SK-N-MC (cell line): ENCODE results near the gene RBM23.

ENCODE experiments used
- EZH2 ChIP-seq: fragments of 200-600 bp; sonication (generic); IDR thresholded peaks from one replicate; pipeline ENCODE4 v1.6.1; 2017; ENCODE audit warnings: antibody characterized with exemption
- POLR2AphosphoS5 ChIP-seq: IDR thresholded peaks from 2 replicates; pipeline ENCODE4 v1.6.1; 2012; ENCODE audit warnings: mild to moderate bottlenecking, low read depth, low read length, borderline replicate concordance

DNA sequence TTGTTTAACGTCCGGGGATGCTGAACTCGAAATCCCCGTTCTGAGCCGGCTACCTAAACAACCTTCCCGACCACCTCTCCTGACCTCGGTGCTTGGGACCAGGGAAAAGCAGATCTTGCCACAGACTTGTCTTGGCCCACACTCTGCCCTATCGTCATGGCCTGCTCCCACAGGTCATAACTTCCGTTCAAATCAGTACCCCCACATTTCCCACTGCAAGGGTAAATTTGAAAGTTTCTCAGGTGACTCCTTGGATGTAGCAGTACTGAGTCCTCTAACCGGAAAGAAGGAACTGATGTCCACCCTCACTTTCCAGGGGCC is 612 bp upstream of the RBM23 start:
- TF ChIP-seq POLR2AphosphoS5 (no peak), EZH2 (no peak)
